GM23338 (cell line): ENCODE data around the gene PCSK5. TPM values are rescaled to one million over a fixed set of nuclear protein-coding genes. Genes with fewer than 3 reads are reported as not detected.

ENCODE experiments used
- ATAC-seq: fragments of 200-7000 bp; cut with Tn5 transposase; 3 replicates; pipeline ENCODE4 v1.9.1; 2020
- DNase-seq: peaks from one replicate; pipeline ENCODE4 v3.0.0-alpha.2; 2015; ENCODE audit warnings: low spot score
- H2AFZ ChIP-seq: fragments of 200-600 bp; sonication (generic); 2 replicates; pipeline ENCODE4 v1.8.0; 2016; ENCODE audit warnings: antibody characterized with exemption, mild to moderate bottlenecking, moderate library complexity
- H3F3A ChIP-seq: fragments of 200-600 bp; sonication (generic); replicated peaks from 2 replicates; pipeline ENCODE4 v1.8.0; 2017; ENCODE audit warnings: antibody characterized with exemption, mixed run types, low read depth
- H3K27ac ChIP-seq: fragments of 200-600 bp; sonication (generic); 2 replicates; pipeline ENCODE4 v1.6.1; 2016; ENCODE audit warnings: low read depth
- H3K27me3 ChIP-seq: fragments of 200-600 bp; sonication (generic); 2 replicates; pipeline ENCODE4 v1.8.0; 2016; ENCODE audit warnings: mild to moderate bottlenecking, mixed run types, moderate library complexity; ENCODE audit not compliant: insufficient read depth
- H3K36me3 ChIP-seq: fragments of 200-600 bp; sonication (generic); 2 replicates; pipeline ENCODE4 v1.8.0; 2016; ENCODE audit warnings: mild to moderate bottlenecking; ENCODE audit not compliant: insufficient read depth
- H3K4me1 ChIP-seq: fragments of 200-600 bp; sonication (generic); 2 replicates; pipeline ENCODE4 v1.8.0; 2016; ENCODE audit warnings: mild to moderate bottlenecking, moderate library complexity; ENCODE audit not compliant: insufficient read depth
- H3K4me2 ChIP-seq: fragments of 200-600 bp; sonication (generic); 2 replicates; pipeline ENCODE4 v1.7.1; 2017; ENCODE audit warnings: mixed run types
- H3K4me3 ChIP-seq: fragments of 200-600 bp; sonication (generic); 2 replicates; pipeline ENCODE4 v1.6.1; 2016; ENCODE audit warnings: mixed run types
- H3K79me2 ChIP-seq: fragments of 200-600 bp; sonication (generic); replicated peaks from 2 replicates; pipeline ENCODE4 v1.8.0; 2017; ENCODE audit warnings: mild to moderate bottlenecking; ENCODE audit not compliant: insufficient read depth
- H3K9me2 ChIP-seq: fragments of 200-600 bp; sonication (generic); 2 replicates; pipeline ENCODE4 v1.8.0; 2017; ENCODE audit not compliant: insufficient read depth
- H4K20me1 ChIP-seq: fragments of 200-600 bp; sonication (generic); replicated peaks from 2 replicates; pipeline ENCODE4 v1.8.0; 2017; ENCODE audit warnings: mild to moderate bottlenecking; ENCODE audit not compliant: insufficient read depth
- H3K27ac Mint-ChIP-seq: 2 replicates; pipeline ENCODE4 v1.8.0; 2020; ENCODE audit warnings: inconsistent platforms, mild to moderate bottlenecking, moderate library complexity, mixed read lengths
- H3K27me3 Mint-ChIP-seq: 3 replicates; pipeline ENCODE4 v1.8.0; 2022; ENCODE audit warnings: low read depth, mild to moderate bottlenecking, moderate library complexity, mixed read lengths, inconsistent platforms; ENCODE audit not compliant: insufficient read depth, poor library complexity
- H3K36me3 Mint-ChIP-seq: 3 replicates; pipeline ENCODE4 v1.8.0; 2021; ENCODE audit warnings: low read depth, mild to moderate bottlenecking, inconsistent platforms, moderate library complexity, mixed read lengths
- H3K4me1 Mint-ChIP-seq: 3 replicates; pipeline ENCODE4 v1.8.0; 2020; ENCODE audit warnings: mild to moderate bottlenecking, inconsistent platforms, mixed read lengths
- H3K4me3 Mint-ChIP-seq: 3 replicates; pipeline ENCODE4 v1.8.0; 2021; ENCODE audit warnings: moderate library complexity, mild to moderate bottlenecking, inconsistent platforms, mixed read lengths
- H3K9me3 Mint-ChIP-seq: 3 replicates; pipeline ENCODE4 v1.8.0; 2020; ENCODE audit warnings: moderate library complexity, mild to moderate bottlenecking, inconsistent platforms, mixed read lengths
- CREB1 ChIP-seq: fragments of 250-450 bp; sonication (Bioruptor Pico); IDR thresholded peaks from 2 replicates; pipeline ENCODE4 v1.5.0; 2020; ENCODE audit warnings: low read depth, mild to moderate bottlenecking, moderate library complexity
- EZH2 ChIP-seq: fragments of 200-600 bp; sonication (generic); IDR thresholded peaks from one replicate; pipeline ENCODE4 v1.8.0; 2017; ENCODE audit warnings: antibody characterized with exemption, mild to moderate bottlenecking, low read depth; ENCODE audit not compliant: unreplicated experiment
- EZH2phosphoT487 ChIP-seq: fragments of 200-600 bp; sonication (generic); IDR thresholded peaks from one replicate; pipeline ENCODE4 v1.8.1; 2018; ENCODE audit warnings: antibody characterized with exemption; ENCODE audit not compliant: unreplicated experiment
- NANOG ChIP-seq: IDR thresholded peaks from 2 replicates; pipeline ENCODE4 v1.6.1; 2016; ENCODE audit warnings: antibody characterized with exemption, borderline replicate concordance
- POLR2AphosphoS5 ChIP-seq: IDR thresholded peaks from 2 replicates; pipeline ENCODE4 v1.6.1; 2016; ENCODE audit warnings: antibody characterized with exemption, low read depth
- STAT1 ChIP-seq: IDR thresholded peaks from one replicate; pipeline ENCODE4 v1.6.1; 2016; ENCODE audit warnings: antibody characterized with exemption; ENCODE audit not compliant: unreplicated experiment
- ZNF114 ChIP-seq: fragments of 250-450 bp; sonication (Bioruptor Pico); IDR thresholded peaks from 2 replicates; pipeline ENCODE4 v1.5.0; 2020; ENCODE audit warnings: mild to moderate bottlenecking, moderate library complexity
- ZNF331 ChIP-seq: fragments of 250-450 bp; sonication (Bioruptor Pico); IDR thresholded peaks from 2 replicates; pipeline ENCODE4 v1.5.0; 2020; ENCODE audit warnings: low read depth, mild to moderate bottlenecking, moderate library complexity
- polyA plus RNA-seq: library from polyadenylated mRNA; unstranded; fragments of >200 nt; fragmentation: Nextera tagmentation; extraction: Ambion mirVana; gene quantifications from 2 replicates; pipeline ENCODE4 v1.2.1, GENCODE V29; 2016
- total RNA-seq: library from RNA; depleted of rRNA; stranded (reverse); fragments of >200 nt; shearing (Covaris generic); gene quantifications from 2 replicates; pipeline ENCODE4 v1.2.3, GENCODE V29; 2014
- TF ChIP-seq, protein P1 (sequence below): fragments of 250-450 bp; sonication (Bioruptor Pico); IDR thresholded peaks from 2 replicates; pipeline ENCODE4 v1.5.0; 2020; ENCODE audit warnings: mild to moderate bottlenecking, moderate library complexity
- TF ChIP-seq, protein P2 (sequence below): IDR thresholded peaks from one replicate; pipeline ENCODE4 v1.6.1; 2018; ENCODE audit warnings: antibody characterized with exemption; ENCODE audit not compliant: unreplicated experiment
- TF ChIP-seq, protein P3 (sequence below), 2 experiments: fragments of 200-600 bp in 1 of 2; sonication (generic) in 1 of 2; conservative IDR thresholded peaks; 2 replicates each; pipeline versions ENCODE4 v1.5.1 to v1.6.1; 2016 to 2017; ENCODE audit warnings: antibody characterized with exemption in 2 of 2, low read depth in 2 of 2, mild to moderate bottlenecking in 2 of 2, moderate library complexity in 1 of 2

The PCSK5 gene
- total and polyA plus RNA-seq, 2 experiments from 2014 or later = 12.3 to 34.8 TPM

DNA sequence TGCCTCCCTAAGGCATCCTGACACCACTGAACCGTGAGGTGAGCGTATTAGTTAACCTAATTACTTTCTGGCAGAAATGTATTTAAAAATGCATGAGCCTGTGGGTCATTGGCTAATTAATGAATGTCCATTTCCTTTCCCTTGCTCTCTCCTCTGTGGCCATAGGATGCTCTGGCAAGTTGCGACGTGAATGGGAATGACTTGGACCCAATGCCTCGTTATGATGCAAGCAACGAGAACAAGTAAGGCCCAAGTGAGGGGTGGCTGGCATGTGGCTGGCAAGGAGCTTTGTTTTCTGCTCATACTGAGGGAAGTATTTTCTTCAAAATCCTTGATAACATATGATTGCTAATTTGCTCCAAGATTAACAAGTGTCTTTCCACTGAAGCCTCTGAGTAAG is 136.3 kb downstream of the PCSK5 start (continued):
- TF ChIP-seq, protein P1, sequence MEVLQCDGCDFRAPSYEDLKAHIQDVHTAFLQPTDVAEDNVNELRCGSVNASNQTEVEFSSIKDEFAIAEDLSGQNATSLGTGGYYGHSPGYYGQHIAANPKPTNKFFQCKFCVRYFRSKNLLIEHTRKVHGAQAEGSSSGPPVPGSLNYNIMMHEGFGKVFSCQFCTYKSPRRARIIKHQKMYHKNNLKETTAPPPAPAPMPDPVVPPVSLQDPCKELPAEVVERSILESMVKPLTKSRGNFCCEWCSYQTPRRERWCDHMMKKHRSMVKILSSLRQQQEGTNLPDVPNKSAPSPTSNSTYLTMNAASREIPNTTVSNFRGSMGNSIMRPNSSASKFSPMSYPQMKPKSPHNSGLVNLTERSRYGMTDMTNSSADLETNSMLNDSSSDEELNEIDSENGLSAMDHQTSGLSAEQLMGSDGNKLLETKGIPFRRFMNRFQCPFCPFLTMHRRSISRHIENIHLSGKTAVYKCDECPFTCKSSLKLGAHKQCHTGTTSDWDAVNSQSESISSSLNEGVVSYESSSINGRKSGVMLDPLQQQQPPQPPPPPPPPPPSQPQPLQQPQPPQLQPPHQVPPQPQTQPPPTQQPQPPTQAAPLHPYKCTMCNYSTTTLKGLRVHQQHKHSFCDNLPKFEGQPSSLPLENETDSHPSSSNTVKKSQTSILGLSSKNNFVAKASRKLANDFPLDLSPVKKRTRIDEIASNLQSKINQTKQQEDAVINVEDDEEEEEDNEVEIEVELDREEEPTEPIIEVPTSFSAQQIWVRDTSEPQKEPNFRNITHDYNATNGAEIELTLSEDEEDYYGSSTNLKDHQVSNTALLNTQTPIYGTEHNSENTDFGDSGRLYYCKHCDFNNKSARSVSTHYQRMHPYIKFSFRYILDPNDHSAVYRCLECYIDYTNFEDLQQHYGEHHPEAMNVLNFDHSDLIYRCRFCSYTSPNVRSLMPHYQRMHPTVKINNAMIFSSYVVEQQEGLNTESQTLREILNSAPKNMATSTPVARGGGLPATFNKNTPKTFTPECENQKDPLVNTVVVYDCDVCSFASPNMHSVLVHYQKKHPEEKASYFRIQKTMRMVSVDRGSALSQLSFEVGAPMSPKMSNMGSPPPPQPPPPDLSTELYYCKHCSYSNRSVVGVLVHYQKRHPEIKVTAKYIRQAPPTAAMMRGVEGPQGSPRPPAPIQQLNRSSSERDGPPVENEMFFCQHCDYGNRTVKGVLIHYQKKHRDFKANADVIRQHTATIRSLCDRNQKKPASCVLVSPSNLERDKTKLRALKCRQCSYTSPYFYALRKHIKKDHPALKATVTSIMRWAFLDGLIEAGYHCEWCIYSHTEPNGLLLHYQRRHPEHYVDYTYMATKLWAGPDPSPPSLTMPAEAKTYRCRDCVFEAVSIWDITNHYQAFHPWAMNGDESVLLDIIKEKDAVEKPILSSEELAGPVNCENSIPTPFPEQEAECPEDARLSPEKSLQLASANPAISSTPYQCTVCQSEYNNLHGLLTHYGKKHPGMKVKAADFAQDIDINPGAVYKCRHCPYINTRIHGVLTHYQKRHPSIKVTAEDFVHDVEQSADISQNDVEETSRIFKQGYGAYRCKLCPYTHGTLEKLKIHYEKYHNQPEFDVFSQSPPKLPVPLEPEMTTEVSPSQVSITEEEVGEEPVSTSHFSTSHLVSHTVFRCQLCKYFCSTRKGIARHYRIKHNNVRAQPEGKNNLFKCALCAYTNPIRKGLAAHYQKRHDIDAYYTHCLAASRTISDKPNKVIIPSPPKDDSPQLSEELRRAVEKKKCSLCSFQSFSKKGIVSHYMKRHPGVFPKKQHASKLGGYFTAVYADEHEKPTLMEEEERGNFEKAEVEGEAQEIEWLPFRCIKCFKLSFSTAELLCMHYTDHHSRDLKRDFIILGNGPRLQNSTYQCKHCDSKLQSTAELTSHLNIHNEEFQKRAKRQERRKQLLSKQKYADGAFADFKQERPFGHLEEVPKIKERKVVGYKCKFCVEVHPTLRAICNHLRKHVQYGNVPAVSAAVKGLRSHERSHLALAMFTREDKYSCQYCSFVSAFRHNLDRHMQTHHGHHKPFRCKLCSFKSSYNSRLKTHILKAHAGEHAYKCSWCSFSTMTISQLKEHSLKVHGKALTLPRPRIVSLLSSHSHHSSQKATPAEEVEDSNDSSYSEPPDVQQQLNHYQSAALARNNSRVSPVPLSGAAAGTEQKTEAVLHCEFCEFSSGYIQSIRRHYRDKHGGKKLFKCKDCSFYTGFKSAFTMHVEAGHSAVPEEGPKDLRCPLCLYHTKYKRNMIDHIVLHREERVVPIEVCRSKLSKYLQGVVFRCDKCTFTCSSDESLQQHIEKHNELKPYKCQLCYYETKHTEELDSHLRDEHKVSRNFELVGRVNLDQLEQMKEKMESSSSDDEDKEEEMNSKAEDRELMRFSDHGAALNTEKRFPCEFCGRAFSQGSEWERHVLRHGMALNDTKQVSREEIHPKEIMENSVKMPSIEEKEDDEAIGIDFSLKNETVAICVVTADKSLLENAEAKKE = no peak
- TF ChIP-seq, protein P2, sequence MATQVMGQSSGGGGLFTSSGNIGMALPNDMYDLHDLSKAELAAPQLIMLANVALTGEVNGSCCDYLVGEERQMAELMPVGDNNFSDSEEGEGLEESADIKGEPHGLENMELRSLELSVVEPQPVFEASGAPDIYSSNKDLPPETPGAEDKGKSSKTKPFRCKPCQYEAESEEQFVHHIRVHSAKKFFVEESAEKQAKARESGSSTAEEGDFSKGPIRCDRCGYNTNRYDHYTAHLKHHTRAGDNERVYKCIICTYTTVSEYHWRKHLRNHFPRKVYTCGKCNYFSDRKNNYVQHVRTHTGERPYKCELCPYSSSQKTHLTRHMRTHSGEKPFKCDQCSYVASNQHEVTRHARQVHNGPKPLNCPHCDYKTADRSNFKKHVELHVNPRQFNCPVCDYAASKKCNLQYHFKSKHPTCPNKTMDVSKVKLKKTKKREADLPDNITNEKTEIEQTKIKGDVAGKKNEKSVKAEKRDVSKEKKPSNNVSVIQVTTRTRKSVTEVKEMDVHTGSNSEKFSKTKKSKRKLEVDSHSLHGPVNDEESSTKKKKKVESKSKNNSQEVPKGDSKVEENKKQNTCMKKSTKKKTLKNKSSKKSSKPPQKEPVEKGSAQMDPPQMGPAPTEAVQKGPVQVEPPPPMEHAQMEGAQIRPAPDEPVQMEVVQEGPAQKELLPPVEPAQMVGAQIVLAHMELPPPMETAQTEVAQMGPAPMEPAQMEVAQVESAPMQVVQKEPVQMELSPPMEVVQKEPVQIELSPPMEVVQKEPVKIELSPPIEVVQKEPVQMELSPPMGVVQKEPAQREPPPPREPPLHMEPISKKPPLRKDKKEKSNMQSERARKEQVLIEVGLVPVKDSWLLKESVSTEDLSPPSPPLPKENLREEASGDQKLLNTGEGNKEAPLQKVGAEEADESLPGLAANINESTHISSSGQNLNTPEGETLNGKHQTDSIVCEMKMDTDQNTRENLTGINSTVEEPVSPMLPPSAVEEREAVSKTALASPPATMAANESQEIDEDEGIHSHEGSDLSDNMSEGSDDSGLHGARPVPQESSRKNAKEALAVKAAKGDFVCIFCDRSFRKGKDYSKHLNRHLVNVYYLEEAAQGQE = no peak

DNA sequence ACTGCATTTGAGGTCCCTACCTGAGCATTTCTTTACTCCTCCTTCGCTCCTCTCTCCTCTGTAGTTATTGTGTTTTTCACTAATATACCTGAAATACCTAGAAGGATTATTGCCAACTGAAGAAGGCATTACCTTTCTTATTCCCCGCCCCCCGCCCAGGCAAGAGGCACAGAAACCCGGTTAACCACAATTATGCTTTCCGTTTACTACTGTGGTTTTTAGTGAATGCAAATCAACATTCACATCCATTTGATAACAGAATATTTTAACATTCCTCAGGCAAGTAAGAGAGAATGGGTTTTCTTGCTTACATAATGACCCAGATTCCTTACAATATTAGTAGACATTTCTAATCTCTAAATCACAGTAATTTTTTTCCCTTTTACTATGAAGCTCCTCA is 136.9 kb downstream of the PCSK5 start:
- DNase-seq (no peak), ATAC-seq (no peak)
- Histone ChIP-seq H3K4me1 (0 out of 2 replicates have a peak, but pooled peaks cover 2% of the 10 kb centered on the region), H2AFZ (no peak overlapping the region), H3K4me3 (no peak overlapping the region), H3K36me3 (peaks cover 14% of the 10 kb centered on the region; the same call in 1 of the 2 replicates), H3K4me2 (no peak overlapping the region), H3K9me2 (no peaks in the 10 kb centered on the region), H3K79me2 (peaks cover 5% of the 10 kb centered on the region; the same call in 1 of the 2 replicates), H3K27me3 (no peaks in the 10 kb centered on the region), H4K20me1 (peaks cover 4% of the 10 kb centered on the region; the same call in 1 of the 2 replicates), H3K27ac (no peak overlapping the region), H3F3A (no peaks in the 10 kb centered on the region)
- Mint-ChIP-seq H3K9me3 (no peaks in the 10 kb centered on the region), H3K36me3 (peaks cover 23% of the 10 kb centered on the region; the same call in 2 of the 3 replicates), H3K4me1 (peaks cover 26% of the 10 kb centered on the region), H3K27me3 (no peaks in the 10 kb centered on the region), H3K27ac (no peak overlapping the region; the same call in 1 of the 2 replicates), H3K4me3 (no peak overlapping the region; the same call in 2 of the 3 replicates)
- no peak for TF ChIP-seq ZNF114 (CRISPR knock-in tag)
- no peak for TF ChIP-seq NANOG
- TF ChIP-seq, protein P3, sequence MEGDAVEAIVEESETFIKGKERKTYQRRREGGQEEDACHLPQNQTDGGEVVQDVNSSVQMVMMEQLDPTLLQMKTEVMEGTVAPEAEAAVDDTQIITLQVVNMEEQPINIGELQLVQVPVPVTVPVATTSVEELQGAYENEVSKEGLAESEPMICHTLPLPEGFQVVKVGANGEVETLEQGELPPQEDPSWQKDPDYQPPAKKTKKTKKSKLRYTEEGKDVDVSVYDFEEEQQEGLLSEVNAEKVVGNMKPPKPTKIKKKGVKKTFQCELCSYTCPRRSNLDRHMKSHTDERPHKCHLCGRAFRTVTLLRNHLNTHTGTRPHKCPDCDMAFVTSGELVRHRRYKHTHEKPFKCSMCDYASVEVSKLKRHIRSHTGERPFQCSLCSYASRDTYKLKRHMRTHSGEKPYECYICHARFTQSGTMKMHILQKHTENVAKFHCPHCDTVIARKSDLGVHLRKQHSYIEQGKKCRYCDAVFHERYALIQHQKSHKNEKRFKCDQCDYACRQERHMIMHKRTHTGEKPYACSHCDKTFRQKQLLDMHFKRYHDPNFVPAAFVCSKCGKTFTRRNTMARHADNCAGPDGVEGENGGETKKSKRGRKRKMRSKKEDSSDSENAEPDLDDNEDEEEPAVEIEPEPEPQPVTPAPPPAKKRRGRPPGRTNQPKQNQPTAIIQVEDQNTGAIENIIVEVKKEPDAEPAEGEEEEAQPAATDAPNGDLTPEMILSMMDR (conservative IDR thresholded peaks at IDR 0.05; ENCODE audit: low read depth in 2 of 2) = no peak
- no peak for TF ChIP-seq POLR2AphosphoS5
- TF ChIP-seq STAT1 = no peak
- no peak for TF ChIP-seq ZNF331 (CRISPR knock-in tag)
- no peak for TF ChIP-seq EZH2
- no peak for TF ChIP-seq EZH2phosphoT487
- no peak for TF ChIP-seq CREB1 (CRISPR knock-in tag)
